ENCODE measurements around the gene ENHO.

DNA sequence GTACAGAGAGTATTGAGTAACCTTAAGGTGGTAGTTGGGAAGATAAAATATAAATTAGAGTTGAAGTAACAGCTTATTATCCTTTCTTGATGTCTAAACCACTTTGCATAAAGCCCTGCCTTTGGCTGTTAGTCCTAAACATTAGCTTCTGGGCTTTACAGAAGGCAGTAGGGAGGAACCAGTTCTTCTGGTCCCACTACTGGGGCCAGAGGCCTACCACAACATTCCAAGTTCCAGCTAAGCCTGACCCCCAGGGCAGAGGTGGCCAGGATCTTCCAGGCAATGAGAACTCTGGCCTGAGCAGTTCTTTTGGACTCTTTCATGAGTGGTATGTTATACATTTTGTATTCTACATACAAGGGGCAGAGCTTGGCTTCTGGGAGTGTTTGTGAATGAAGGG is 38.1 kb downstream of the ENHO start:
- no peak for TF ChIP-seq CTCF (optimal IDR thresholded peaks at IDR 0.05 in 1 of 3, IDR thresholded peaks at IDR 0.05 in 1 of 3, conservative IDR thresholded peaks at IDR 0.05 in 1 of 3; ENCODE audit: extremely low read depth in 1 of 3, insufficient read depth in 2 of 3, low read length in 3 of 3)
- no peak for TF ChIP-seq EZH2 (IDR thresholded peaks at IDR 0.05; ENCODE audit: low read length)

Measured in keratinocyte (primary cell).